Upper lobe of right lung (tissue), 1 donor: ENCODE results near the gene AHR. TPM values are rescaled to one million over a fixed set of nuclear protein-coding genes. Genes with fewer than 3 reads are reported as not detected.
"Not testable (repeated sequence)": the region's sequence is repeated elsewhere in the genome, so short reads cannot be mapped to it uniquely, and the experiment has no call there.

Experiments used
- ATAC-seq: fragments of 200-7000 bp; cut with Tn5 transposase; one replicate; pipeline ENCODE4 v1.9.1; 2020; ENCODE audit warnings: mild to moderate bottlenecking, moderate library complexity
- DNase-seq: peaks from one replicate; pipeline ENCODE4 v3.0.0-alpha.2; 2020
- H3K27ac ChIP-seq: fragments of 200-600 bp; one replicate; pipeline ENCODE4 v1.8.0; 2022
- H3K27me3 ChIP-seq: fragments of 200-600 bp; one replicate; pipeline ENCODE4 v1.8.0; 2022; ENCODE audit warnings: mild to moderate bottlenecking
- H3K36me3 ChIP-seq: fragments of 200-600 bp; one replicate; pipeline ENCODE4 v1.8.0; 2022
- H3K4me1 ChIP-seq: fragments of 200-600 bp; one replicate; pipeline ENCODE4 v1.8.0; 2022
- H3K4me3 ChIP-seq: fragments of 200-600 bp; one replicate; pipeline ENCODE4 v1.8.0; 2022; ENCODE audit warnings: mild to moderate bottlenecking
- H3K9me3 ChIP-seq: fragments of 200-600 bp; one replicate; pipeline ENCODE4 v1.8.0; 2022
- intact Hi-C: fragments of 100-400 bp; cut with DNase I; formaldehyde crosslinking; loops from one replicate; pipeline ENCODE4 v1.11.0; 2022
- total RNA-seq: library from RNA; stranded (reverse); fragmentation: NEBNext Ultra II Directional; extraction: Animal tissue kit (Norgen Biotek cat#: 25700); gene quantifications from one replicate; pipeline ENCODE4 v1.2.1, GENCODE V29; 2021
- TF ChIP-seq, protein P1 (sequence below): fragments of 200-600 bp; IDR thresholded peaks from one replicate; pipeline ENCODE4 v1.8.0; 2022; ENCODE audit warnings: antibody characterized with exemption
- donor health status: DM: no; HTN: yes; CAD: no; lungs with severe emphysema.

Gene AHR
- total RNA-seq, 1 donor from 2014 or later: 118 TPM

DNA sequence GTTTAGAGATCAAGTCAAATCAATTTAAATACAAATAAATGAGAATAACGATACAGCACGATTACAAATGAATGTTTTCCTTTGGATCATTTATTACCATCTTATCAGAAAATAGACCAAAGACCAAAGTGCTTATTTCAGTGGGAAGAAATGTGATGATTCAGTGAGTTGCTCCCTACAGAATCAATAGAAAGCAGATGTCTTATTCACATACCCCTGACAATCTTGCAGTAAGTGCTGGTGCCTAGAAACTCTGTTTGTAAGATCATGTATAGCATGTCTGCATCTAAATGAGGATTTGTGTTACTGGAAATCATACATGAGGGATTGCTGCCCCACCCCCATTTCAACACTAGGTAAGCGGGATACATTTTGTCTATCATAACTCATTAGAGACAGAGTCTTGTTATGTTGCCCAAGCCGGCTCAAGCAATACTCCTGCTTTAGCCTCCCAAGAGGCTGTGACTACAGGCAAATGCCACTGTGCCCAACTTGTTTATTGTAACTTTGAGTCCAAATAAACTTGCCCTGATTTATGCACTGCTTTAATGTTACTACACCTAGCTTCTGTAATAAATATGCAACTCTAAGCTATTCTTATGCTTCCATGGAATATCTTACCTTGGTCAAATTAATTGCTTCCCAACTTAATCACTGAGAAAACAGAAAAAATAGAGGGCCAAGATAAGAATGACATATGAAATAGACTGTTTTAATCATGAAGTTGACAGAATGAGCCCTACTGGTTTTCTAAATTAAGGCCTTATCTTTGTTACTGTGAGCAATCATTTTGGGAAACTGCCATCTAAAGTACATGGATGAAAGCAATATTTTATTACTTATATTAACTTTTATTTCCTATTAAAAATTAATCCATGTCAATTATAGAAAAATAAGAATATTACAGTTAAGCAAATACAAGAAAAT lies 82.5 kb downstream of the AHR start:
- no peak for DNase-seq
- Histone ChIP-seq H3K9me3 (no peaks in the 10 kb centered on the region), H3K36me3 (no peaks in the 10 kb centered on the region), H3K27ac (no peak overlapping the region), H3K4me1 (no peaks in the 10 kb centered on the region), H3K4me3 (no peak overlapping the region), H3K27me3 (no peaks in the 10 kb centered on the region)
- intact Hi-C loops: no loop called here
- TF ChIP-seq, protein P1, sequence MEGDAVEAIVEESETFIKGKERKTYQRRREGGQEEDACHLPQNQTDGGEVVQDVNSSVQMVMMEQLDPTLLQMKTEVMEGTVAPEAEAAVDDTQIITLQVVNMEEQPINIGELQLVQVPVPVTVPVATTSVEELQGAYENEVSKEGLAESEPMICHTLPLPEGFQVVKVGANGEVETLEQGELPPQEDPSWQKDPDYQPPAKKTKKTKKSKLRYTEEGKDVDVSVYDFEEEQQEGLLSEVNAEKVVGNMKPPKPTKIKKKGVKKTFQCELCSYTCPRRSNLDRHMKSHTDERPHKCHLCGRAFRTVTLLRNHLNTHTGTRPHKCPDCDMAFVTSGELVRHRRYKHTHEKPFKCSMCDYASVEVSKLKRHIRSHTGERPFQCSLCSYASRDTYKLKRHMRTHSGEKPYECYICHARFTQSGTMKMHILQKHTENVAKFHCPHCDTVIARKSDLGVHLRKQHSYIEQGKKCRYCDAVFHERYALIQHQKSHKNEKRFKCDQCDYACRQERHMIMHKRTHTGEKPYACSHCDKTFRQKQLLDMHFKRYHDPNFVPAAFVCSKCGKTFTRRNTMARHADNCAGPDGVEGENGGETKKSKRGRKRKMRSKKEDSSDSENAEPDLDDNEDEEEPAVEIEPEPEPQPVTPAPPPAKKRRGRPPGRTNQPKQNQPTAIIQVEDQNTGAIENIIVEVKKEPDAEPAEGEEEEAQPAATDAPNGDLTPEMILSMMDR: no peak
- ATAC-seq: no peak

DNA sequence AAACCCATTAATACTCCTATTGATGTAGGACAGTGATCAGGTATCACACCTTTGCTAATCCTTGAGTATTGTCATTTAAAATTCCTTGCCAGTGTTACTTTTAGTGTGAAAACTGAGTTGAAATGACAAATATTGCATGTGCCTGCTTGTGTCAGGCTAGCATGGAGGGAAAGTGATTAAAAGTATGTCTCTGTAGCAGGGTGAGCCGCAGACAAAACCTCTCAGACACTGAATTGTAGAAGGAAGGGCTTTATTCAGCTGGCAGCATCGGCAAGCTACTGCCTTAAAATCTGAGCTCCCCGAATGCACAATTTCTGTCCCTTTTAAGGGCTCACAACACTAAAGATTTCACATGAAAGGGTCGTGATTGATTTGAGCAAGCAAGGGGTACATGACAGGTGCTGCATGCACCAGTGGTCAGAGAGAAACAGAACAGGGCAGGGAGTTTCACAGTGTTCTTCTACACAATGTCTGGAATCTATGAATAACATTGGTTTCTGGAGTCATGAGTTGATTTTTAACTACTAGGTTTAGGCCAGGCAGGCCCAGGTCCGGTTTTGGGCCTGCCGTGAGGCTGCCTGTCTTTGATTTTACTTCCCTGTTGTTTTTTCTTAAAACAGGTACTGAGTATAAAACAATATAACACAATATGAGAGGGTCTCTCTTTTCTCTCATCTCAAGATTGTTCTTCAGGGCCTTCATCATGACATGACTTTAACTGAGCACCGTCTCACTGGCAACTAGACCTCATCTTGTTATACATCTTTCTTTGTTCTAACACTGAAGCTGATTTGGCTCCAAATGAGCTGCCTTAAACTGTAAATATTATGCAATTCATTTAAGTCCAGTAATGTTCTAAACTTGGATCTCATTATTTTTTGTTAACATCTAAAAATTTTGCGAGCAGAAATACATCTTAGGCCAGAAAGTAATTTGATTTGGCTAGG lies 84.2 kb downstream of the AHR start:
- H3K4me1 ChIP-seq, H3K9me3 ChIP-seq, DNase-seq, H3K27me3 ChIP-seq, H3K4me3 ChIP-seq, intact Hi-C loops, H3K36me3 ChIP-seq, H3K27ac ChIP-seq, ATAC-seq: not testable (repeated sequence)

DNA sequence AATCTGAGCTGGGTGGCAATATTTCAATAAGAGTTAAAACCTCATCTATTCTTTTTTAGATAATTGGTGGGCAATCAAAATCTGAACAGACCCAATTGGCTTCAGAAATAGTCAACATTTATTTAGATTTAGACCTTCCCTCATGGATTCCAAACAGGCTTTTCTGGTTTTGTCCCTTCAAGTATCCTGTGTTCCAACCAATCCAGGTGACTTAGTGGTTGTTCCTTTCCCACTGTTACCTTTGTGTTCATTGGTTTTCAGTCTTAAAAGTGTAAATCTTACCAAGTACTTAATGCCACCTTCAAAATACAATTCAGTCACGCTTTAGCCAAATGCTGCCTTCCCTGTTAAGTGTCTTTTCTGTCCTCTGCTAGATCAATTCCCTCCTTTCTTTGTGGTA lies 85.9 kb downstream of the AHR start:
- H3K4me3 ChIP-seq: no peak overlapping the region
- no peak for DNase-seq
- no peak for ATAC-seq
- H3K9me3 ChIP-seq: no peaks in the 10 kb centered on the region
- H3K27ac ChIP-seq: no peak overlapping the region
- TF ChIP-seq, protein P1: no peak
- H3K36me3 ChIP-seq: no peaks in the 10 kb centered on the region
- intact Hi-C loops: no loop called here
- H3K27me3 ChIP-seq: no peaks in the 10 kb centered on the region
- H3K4me1 ChIP-seq: no peaks in the 10 kb centered on the region

DNA sequence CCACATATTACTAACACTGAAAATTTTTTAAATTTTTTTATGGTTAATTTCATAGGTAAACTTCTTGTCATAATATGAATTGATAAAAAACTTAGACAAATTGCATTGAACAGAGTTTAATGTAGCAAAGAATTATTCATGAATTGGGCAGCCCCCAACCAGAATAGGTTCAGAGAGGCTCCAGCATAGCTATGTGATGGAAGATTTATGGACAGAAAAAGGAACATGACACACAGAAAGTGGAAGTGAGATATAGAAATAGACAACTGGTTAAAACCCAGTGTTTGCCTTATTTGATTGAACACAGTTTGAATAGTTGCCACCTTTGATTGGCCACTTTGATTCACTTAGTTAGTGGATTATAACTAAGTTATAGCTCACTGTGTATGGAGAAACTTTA lies 87.2 kb downstream of the AHR start:
- no peaks in the 10 kb centered on the region for H3K4me1 ChIP-seq

DNA sequence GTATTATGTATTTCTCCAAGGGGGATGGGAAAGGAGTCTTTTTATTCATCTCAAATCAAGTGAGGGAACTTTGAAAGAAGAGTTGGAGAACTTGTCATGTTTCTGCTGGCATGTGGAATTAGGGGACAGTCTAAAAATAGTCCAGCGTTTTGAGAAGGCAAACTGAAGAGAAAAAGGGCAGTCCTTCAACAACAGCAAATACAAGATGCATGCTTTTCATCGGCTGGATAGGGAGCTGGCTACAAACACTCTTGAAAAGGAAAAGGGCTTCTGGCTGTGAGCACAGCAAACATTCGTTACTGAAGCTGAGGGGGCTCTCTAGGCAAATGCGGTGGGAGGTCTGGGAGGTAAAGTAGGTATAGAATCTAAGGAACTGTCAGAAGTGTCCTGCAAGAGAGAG lies 91.9 kb downstream of the AHR start:
- DNase-seq (no peak), ATAC-seq (peak; percentile 12)
- no peaks in the 10 kb centered on the region for H3K36me3 ChIP-seq
- no peak overlapping the region for H3K4me3 ChIP-seq
- intact Hi-C loops: no loop called here
- H3K27ac ChIP-seq: no peak overlapping the region
- H3K27me3 ChIP-seq: no peaks in the 10 kb centered on the region
- H3K4me1 ChIP-seq: no peaks in the 10 kb centered on the region
- TF ChIP-seq, protein P1: no peak
- no peaks in the 10 kb centered on the region for H3K9me3 ChIP-seq

More for the DNA sequence above, 87.2 kb downstream of the AHR start:
- TF ChIP-seq, protein P1: no peak
- no peak overlapping the region for H3K27ac ChIP-seq
- H3K27me3 ChIP-seq: no peaks in the 10 kb centered on the region
- intact Hi-C loops: no loop called here
- ATAC-seq: no peak
- DNase-seq: no peak
- no peaks in the 10 kb centered on the region for H3K36me3 ChIP-seq
- H3K9me3 ChIP-seq: no peaks in the 10 kb centered on the region
- no peak overlapping the region for H3K4me3 ChIP-seq

DNA sequence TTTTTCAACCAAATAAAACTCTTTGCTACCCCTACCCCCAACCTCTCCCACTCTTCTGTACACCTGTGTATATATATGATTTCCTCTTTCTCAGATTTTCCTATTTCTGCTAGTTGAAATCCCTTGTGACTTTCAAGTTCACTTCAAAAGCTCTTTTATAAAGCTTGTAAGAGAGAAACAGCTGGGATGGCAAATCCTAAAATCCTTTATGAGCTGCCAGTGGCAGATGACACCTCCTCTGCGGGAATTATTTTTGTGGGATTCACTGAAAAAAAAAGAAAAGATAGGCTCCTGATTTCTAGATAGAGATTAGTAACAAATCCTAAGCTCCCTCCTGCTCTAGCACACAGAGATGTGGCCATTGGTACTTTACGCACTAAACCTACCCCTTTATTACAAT lies 92.9 kb downstream of the AHR start:
- H3K4me1 ChIP-seq: no peaks in the 10 kb centered on the region
- intact Hi-C loops: no loop called here
- no peak overlapping the region for H3K4me3 ChIP-seq
- no peak overlapping the region for H3K27ac ChIP-seq
- H3K27me3 ChIP-seq: no peaks in the 10 kb centered on the region
- H3K36me3 ChIP-seq: no peaks in the 10 kb centered on the region
- TF ChIP-seq, protein P1: no peak
- DNase-seq (no peak), ATAC-seq (no peak)
- H3K9me3 ChIP-seq: no peaks in the 10 kb centered on the region
